CD4-positive, alpha-beta T cell treated with Interleukin-17A for 1 hour (primary cell): Measurements from ENCODE around the gene MARCHF2.
A peak's percentile ranks its signal among the peaks of the same experiment; 100 is the strongest.
"Not testable (repeated sequence)": the region's sequence is repeated elsewhere in the genome, so short reads cannot be mapped to it uniquely, and the experiment has no call there.

Source experiments
- DNase-seq: peaks from one replicate; pipeline ENCODE4 v3.0.0-alpha.2; 2020

MARCHF2 gene, protein sequence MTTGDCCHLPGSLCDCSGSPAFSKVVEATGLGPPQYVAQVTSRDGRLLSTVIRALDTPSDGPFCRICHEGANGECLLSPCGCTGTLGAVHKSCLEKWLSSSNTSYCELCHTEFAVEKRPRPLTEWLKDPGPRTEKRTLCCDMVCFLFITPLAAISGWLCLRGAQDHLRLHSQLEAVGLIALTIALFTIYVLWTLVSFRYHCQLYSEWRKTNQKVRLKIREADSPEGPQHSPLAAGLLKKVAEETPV

DNA sequence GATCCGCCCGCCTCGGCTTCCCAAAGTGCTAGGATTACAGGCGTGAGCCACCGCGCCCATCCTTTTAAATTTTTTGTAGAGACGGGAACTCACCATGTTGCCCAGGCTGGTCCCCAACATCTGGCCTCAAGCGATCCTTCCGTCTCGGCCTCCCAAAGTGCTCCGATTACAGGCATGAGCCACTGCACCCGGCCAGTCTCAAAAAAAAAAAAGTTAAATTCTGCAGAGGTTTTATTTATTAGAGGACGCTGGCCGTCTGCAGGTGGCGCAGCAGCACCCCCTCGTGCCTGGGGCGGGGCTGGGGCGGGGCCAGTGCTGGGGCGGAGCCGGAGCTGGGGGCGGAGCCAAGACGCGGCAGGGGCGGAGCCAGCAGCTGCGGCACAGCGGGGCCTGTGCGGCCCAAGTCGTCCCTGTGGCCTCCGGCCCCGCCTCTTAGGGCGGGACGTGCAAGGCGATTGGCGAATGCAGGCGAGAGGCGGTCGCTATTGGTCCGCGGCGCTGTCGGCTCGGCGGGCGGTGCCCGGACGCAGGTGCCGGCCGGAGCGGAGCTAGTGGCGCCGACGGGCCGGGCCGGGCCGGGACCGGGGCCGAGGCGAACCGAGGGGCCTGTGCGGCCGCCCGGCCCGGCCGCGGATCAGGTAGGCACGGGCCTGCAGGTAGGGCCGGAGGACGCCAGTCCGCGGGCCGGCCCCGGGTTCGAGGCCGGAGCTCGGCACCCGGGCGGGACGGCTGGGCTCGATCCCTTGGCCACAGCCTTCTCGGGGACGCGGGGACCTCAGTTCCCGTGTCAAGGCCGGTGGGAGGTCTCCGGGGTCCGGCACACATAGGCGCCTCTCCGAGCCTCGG is at the start of gene MARCHF2:
MARCHF2 (plus strand) TSS at position 523 of the 846 bp plus-strand sequence. CDS start 8,536 bp downstream, outside the sequence.
- peak; percentile 98 for DNase-seq

DNA sequence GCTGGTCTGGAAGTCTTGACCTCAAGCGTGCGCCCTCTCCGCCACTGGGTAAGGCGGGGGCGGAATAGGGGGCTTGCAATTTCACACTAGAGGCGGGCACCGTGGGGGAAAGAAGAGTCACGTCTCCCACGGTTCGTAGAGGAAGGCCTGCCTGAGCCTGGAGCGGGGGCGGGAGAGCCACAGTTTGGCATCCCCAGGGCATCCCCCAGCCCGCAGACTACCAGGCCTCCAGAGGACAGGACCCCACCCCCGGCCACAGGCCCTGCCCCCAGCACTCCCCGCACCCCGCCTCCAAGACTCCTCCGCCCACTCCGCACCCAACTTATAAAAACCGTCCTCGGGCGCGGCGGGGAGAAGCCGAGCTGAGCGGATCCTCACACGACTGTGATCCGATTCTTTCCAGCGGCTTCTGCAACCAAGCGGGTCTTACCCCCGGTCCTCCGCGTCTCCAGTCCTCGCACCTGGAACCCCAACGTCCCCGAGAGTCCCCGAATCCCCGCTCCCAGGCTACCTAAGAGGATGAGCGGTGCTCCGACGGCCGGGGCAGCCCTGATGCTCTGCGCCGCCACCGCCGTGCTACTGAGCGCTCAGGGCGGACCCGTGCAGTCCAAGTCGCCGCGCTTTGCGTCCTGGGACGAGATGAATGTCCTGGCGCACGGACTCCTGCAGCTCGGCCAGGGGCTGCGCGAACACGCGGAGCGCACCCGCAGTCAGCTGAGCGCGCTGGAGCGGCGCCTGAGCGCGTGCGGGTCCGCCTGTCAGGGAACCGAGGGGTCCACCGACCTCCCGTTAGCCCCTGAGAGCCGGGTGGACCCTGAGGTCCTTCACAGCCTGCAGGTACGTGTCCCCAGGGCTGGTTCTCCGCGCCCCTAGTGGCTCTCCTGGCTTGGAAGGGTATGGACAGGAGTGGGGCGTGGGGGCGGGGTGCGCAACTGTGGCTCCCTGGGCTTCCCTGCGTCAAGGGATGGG is 49.0 kb upstream of the MARCHF2 start, which contains the start of gene ANGPTL4:
ANGPTL4 (plus strand) TSS at position 353 of the 969 bp plus-strand sequence; CDS start at position 520, 167 bp downstream.
- peak; percentile 52 for DNase-seq

DNA sequence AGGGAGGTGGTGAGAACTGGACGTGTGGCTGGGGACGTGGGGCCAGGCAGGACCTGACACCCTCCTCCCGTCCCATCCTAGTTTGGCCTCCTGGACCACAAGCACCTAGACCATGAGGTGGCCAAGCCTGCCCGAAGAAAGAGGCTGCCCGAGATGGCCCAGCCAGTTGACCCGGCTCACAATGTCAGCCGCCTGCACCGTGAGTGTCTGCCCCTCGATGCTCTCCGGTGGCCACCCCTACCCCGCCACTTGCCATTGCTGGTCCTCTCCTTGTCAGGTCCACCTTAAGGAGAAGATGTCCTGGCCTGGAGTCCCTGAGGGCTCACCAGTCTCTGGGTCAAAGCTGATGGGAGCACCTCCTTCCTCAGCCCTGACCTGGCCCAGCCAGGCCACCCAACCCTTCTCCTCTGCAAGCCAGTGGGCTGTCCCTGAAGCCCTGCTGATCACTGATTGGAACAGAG is 47.0 kb upstream of the MARCHF2 start:
- DNase-seq, result no peak

DNA sequence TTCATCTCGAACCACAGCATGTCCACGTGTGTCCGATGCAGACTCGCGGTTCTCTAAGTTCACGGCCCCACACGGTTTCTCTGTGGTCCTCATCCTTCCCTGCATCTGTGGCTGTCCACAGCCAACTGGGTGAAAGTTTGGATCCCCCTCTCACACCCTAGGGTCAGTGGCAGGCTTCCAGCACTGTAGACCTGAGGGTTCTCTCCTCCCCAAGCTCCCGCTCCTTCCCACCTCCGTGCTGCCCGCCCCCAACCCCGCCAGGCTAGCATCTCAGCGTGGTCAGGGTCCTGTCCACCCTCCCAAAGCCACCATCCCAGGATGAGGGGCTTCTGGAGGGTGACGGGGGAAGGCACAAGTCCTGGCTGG is 46.2 kb upstream of the MARCHF2 start:
- DNase-seq, result no peak

DNA sequence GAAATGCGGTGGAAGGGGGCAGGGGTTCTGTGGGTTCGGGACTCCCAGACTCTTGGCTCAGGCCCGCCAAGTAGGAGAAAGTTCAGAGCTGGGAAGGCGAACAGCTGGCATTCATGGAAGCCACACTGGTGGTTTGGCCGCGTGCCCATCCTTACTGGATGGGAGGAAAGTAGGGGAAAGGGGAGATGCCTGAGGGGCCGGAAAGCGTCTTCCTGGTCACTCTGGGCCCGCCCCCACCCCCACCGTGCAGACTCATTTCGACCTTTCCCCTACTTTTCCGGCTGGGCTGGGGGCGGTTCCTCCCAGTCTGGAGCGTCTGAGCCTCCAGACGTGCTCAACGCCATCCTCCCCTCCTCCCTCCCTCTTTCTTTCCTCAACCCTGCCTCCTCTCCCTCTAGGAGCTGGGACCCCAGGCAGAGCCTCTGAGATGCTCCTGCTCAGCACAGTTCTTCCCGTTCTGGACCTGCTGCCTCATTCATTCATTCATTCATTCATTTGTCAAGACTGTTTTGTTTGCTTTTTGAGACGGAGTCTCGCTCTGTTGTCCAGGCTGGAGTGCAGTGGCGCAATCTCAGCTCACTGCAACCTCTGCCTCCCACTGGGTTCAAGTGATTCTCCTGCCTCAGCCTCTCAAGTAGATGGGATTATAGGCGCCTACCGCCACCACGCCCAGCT is 45.6 kb upstream of the MARCHF2 start:
- no peak for DNase-seq

DNA sequence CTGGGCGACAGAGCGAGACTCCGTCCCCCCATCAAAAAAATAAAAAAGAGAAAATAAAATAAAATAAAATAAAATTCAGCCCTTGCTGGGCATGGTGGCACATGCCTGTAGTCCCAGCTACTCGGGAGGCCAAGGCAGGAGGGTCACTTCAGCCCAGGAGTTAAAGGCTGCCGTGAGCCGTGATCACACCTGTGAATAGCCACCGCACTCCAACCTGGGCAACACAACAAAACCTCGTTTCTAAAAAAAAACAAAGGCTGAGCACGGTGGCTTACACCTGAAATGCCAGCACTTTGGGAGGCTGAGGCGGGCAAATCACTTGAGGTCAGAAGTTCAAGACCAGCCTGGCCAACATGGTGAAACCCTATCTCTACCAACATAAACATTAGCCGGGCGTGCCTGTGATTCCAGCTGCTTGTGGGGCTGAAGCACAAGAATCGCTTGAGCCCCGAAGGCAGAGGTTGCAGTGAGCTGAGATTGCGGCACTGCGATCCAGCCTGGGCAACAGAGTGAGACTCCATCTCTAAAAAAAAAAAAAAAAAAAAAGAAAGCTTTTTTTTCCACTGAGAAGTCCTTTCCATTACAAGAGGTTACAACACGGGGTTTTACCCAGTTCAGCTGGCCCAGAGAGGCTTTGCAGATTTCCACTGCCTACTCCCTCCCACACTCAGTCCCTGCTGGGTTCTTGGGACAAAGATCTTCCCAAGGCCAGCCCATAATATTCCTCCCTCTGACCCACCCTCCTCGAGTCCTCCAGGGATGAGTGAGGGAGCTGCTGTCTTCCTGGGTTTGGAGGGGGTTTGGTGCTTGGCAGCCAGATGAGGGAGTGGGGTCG is 42.7 kb upstream of the MARCHF2 start:
- DNase-seq, result no peak

DNA sequence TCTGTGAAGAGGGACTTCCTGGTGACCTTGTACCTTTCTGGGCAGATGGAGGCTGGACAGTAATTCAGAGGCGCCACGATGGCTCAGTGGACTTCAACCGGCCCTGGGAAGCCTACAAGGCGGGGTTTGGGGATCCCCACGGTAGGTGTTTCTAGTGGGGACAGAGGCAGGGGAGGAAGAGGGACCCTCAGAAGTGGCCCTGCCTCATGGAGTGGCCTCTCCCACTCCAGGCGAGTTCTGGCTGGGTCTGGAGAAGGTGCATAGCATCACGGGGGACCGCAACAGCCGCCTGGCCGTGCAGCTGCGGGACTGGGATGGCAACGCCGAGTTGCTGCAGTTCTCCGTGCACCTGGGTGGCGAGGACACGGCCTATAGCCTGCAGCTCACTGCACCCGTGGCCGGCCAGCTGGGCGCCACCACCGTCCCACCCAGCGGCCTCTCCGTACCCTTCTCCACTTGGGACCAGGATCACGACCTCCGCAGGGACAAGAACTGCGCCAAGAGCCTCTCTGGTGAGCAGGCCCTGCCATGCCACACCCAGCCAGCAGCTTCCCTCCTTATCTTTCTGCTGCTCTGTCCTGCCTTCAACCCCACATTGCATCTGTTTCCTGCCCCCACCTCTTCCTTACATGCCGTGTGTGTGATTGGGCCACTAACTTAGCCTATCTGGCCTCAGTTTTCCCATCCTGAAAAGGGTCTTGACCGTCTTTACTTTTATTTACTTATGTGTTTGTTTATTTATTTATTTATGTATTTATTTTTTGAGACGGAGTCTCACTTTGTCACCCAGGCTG is 41.9 kb upstream of the MARCHF2 start:
- no peak for DNase-seq

DNA sequence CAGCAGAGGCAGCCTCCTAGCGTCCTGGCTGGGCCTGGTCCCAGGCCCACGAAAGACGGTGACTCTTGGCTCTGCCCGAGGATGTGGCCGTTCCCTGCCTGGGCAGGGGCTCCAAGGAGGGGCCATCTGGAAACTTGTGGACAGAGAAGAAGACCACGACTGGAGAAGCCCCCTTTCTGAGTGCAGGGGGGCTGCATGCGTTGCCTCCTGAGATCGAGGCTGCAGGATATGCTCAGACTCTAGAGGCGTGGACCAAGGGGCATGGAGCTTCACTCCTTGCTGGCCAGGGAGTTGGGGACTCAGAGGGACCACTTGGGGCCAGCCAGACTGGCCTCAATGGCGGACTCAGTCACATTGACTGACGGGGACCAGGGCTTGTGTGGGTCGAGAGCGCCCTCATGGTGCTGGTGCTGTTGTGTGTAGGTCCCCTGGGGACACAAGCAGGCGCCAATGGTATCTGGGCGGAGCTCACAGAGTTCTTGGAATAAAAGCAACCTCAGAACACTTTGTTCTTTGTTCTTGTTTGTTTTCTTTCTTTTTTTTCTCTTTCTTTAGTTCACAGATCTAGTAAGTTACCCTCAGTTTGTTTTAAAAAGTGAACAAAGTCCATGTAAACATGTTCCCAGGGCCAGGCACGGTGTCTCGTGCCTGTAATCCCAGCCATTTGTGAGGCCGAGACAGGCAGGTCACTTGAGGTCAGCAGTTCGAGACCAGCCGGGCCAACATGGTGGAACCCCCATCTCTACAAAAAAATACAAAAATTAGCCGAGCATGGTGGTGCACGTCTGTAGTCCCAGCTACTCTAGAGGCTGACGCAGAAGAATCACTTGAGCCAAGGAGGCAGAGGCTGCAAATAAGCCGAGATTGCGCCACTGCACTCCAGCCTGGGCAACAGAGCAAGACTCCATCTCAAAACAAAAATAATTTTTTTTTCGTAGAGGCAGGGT is 39.0 kb upstream of the MARCHF2 start:
- DNase-seq, result no peak

DNA sequence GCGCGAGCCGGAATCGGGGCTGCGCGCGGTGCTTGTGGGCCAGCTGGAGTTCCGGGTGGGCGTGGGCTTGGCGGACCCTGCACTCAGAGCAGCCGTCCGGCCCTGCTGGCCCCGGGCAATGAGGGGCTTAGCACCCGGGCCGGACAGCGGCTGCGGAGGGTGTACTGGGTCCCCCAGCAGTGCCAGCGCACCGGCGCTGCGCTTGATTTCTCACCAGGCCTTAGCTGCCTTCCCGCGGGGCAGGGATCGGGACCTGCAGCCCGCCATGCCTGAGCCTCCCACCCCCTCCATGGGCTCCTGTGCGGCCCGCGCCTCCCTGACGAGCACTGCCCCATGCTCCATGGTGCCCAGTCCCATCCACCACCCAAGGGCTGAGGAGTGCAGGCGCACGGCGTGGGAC is 37.3 kb upstream of the MARCHF2 start:
- not testable (repeated sequence) for DNase-seq

DNA sequence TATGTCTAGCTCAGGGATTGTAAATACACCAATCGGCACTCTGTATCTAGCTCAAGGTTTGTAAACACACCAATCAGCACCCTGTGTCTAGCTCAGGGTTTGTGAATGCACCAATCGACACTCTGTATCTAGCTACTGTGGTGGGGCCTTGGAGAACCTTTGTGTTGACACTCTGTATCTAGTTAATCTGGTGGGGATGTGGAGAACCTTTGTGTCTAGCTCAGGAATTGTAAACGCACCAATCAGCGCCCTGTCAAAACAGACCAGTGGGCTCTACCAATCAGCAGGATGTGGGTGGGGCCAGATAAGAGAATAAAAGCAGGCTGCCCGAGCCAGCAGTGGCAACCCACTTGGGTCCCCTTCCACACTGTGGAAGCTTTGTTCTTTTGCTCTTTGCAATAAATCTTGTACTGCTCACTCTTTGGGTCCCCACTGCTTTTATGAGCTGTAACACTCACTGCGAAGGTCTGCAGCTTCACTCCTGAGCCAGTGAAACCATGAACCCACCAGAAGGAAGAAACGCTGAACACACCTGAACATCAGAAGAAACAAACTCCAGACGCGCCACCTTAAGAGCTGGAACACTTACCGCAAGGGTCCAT is 36.6 kb upstream of the MARCHF2 start:
- DNase-seq, result not testable (repeated sequence)

DNA sequence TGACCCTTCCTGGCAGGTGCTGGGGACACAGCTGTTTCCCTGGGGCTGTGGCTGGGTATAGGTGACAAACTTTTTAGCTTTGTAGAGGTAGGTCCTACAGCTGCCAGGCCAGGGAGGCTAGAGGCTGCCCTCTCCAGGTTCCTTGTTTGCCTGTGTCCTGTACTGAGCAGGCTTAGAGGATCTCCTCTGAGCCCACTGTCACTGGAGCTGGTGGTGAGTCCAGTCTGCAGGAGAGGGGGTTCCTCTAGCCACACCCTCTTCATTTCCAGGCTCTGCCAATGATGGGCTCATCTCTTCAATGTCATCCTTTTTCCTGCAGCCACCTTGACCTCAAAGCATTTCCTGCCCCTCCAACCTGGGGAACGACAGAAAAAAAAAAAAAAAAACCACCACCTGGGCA is 35.5 kb upstream of the MARCHF2 start:
- no peak for DNase-seq

DNA sequence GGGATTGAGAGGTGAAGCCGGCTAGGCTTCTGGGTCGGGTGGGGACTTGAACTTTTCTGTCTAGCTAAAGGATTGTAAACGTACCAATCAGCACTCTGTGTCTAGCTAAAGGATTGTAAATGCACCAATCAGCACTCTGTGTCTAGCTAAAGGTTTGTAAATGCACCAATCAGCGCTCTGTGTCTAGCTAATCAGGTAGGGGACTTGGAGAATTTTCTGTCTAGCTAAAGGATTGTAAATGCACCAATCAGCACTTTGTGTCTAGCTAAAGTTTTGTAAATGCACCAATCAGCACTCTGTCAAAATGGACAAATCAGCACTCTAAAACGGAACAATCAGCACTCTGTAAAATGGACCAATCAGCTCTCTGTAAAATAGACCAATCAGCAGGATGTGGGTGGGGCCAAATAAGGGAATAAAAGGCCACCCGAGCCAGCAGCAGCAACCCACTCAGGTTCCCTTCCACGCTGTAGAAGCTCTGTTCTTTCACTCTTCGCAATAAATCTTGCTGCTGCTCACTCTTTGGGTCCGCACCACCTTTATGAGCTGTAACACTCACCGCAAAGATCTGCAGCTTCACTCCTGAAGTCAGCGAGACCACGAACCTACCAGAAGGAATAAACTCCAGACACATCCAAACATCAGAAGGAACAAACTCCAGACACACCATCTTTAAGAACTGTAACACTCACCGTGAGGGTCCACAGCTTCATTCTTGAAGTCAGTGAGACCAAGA is 33.8 kb upstream of the MARCHF2 start:
- DNase-seq, result not testable (repeated sequence)

DNA sequence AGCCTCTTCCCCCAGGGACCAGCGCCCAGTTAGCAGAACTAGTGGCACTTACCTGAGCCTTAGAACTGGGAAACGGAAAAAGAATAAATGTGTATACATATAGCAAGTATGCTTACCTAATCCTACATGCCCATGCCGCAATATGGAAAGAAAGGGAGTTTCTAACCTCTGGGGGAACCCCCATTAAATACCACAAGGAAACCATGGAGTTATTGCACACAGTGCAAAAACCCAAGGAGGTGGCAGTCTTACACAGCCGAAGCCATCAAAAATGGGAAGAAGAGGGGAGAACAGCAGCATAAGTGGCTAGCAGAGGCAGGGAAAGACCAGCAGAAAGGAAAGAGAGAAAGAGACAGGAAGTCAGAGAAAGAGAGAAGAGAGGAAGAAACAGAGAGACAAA is 28.5 kb upstream of the MARCHF2 start:
- not testable (repeated sequence) for DNase-seq

DNA sequence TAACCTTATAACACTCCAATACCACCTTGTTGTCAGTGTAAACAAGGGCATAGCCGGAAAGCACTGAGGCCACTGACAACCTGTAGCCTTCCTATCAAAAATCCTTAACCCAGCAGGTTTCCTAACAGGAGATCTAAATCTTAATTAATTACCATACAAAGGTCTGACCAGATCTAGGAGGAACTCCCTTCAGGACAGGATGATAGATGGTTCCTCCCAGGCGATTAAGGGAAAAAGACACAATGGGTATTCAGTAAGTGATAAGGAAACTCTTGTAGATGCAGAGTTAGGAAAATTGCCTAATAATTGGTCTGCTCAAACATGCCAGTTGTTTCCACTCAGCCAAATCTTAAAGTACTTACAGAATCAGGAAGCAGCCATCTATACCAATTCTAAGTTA is 28.0 kb upstream of the MARCHF2 start:
- not testable (repeated sequence) for DNase-seq

DNA sequence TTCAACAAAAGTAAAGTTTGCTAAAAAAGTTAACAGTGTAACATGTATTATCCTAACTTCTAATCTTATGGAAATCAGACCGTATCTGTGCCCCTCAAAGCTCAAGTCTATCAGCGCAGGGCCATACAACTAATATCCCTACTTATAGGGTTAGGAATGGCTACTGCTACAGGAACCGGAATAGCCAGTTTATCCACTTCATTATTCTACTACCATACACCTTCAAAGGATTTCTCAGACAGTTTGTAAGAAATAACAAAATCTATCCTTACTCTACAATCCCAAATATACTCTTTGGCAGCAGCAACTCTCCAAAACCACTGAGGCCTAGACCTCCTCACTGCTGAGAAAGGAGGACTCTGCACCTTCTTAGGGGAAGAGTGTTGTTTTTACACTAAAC is 27.5 kb upstream of the MARCHF2 start:
- not testable (repeated sequence) for DNase-seq

DNA sequence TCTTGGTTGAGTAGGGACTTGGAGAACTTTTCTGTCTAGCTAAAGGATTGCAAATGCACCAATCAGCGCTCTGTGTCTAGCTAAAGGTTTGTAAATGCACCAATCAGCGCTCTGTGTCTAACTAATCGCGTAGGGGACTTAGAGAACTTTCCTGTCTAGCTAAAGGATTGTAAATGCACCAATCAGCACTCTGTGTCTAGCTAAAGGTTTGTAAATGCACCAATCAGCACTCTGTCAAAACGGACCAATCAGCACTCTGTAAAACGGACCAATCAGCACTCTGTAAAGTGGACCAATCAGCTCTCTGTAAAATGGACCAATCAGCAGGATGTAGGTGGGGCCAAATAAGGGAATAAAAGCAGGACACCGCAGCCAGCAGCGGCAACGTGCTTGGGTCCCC is 26.7 kb upstream of the MARCHF2 start:
- not testable (repeated sequence) for DNase-seq

DNA sequence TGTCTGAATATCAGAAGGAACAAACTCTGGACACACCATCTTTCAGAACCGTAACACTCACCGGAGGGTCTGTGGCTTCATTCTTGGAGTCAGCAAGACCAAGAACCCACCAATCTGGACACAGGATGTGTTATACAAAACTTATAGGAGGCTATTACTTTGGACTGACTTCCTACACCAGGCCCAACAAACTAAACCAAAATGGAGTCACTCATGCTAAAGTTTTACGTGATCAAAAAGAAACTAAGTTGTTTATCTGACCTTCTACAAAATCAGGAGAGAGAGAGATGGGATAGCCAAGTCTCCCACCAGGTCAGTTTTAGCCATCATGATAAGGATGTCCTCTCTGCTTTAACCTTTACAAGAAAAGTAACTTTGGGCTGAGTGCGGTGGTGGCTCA is 26.1 kb upstream of the MARCHF2 start:
- no peak for DNase-seq
